B cell (primary cell): ENCODE data around the gene ZFPM1. TPM values are rescaled to one million over a fixed set of nuclear protein-coding genes. Genes with fewer than 3 reads are reported as not detected.

Experiments used
- ATAC-seq: fragments of 200-7000 bp; cut with Tn5 transposase; one replicate; pipeline ENCODE4 v1.10.0; 2021; ENCODE audit warnings: low read depth, mild to moderate bottlenecking, moderate number of reproducible peaks, moderate library complexity
- CTCF ChIA-PET: fragments of 350-600 bp; sonication (Branson Sonifier 250); formaldehyde crosslinking; loops from one replicate; lab custom pipeline; 2021; ENCODE audit warnings: antibody characterized with exemption, inconsistent platforms; lab: Charles Lee
- POLR2A ChIA-PET: fragments of 350-600 bp; sonication (Branson Sonifier 250); formaldehyde crosslinking; loops from one replicate; lab custom pipeline; 2021; ENCODE audit warnings: antibody characterized with exemption; lab: Charles Lee
- DNase-seq: peaks from one replicate; pipeline ENCODE4 v3.0.0; 2013
- H2AFZ ChIP-seq: 2 replicates; pipeline ENCODE4 v1.6.1; 2012; ENCODE audit warnings: mild to moderate bottlenecking, low read depth, low read length; ENCODE audit not compliant: insufficient read depth, poor library complexity, severe bottlenecking
- H3K27ac ChIP-seq, 2 donors: 1 replicate in 1 of 2; 2 replicates in 1 of 2; pipeline ENCODE4 v1.5.1; 2012 to 2013; ENCODE audit warnings: low read length in 2 of 2, mild to moderate bottlenecking in 2 of 2, moderate library complexity in 1 of 2
- H3K27me3 ChIP-seq, 4 experiments: fragments of 200-600 bp in 1 of 4; sonication (generic) in 1 of 4; replicated peaks in 1 of 4; 1 replicate in 2 of 4; 2 replicates in 2 of 4; pipeline versions ENCODE4 v1.6.1 to v1.7.0; 2013 to 2016; ENCODE audit warnings: low read length in 3 of 4, mild to moderate bottlenecking in 2 of 4, mixed read lengths in 1 of 4, moderate library complexity in 1 of 4; ENCODE audit not compliant: insufficient read depth in 4 of 4, control insufficient read depth in 3 of 4; ENCODE audit errors: control extremely low read depth in 1 of 4
- H3K36me3 ChIP-seq, 2 experiments: replicated peaks in 1 of 2; 1 replicate in 1 of 2; 2 replicates in 1 of 2; pipeline versions ENCODE4 v1.6.1 to v1.7.1; 2013; ENCODE audit warnings: low read length in 1 of 2; ENCODE audit not compliant: insufficient read depth in 2 of 2, control insufficient read depth in 1 of 2; ENCODE audit errors: control extremely low read depth in 1 of 2, extremely low read depth in 1 of 2
- H3K4me1 ChIP-seq, 2 donors: fragments of 200-600 bp in 1 of 2; sonication (generic) in 1 of 2; 1 replicate in 1 of 2; 2 replicates in 1 of 2; pipeline versions ENCODE4 v1.5.1 to v1.6.1; 2013 to 2017; ENCODE audit warnings: low read length in 2 of 2; ENCODE audit not compliant: control insufficient read depth in 2 of 2, insufficient read depth in 2 of 2
- H3K4me2 ChIP-seq: replicated peaks from 2 replicates; pipeline ENCODE3; 2012; ENCODE audit warnings: mild to moderate bottlenecking, low read depth, low read length; ENCODE audit not compliant: poor library complexity, severe bottlenecking
- H3K4me3 ChIP-seq, 5 experiments: fragments of 200-600 bp in 1 of 5; sonication (generic) in 1 of 5; 1 replicate in 3 of 5; 2 replicates in 2 of 5; pipeline versions ENCODE4 v1.5.1 to v1.7.0; 2011 to 2016; ENCODE audit warnings: low read length in 4 of 5, mild to moderate bottlenecking in 4 of 5, low read depth in 2 of 5, control low read depth in 1 of 5, moderate library complexity in 1 of 5; ENCODE audit not compliant: insufficient read depth in 1 of 5; ENCODE audit errors: control extremely low read depth in 1 of 5, extremely low read depth in 1 of 5
- H3K79me2 ChIP-seq: fragments of 200-600 bp; sonication (generic); one replicate; pipeline ENCODE4 v1.6.0; 2016; ENCODE audit warnings: low read length; ENCODE audit not compliant: control insufficient read depth, insufficient read depth
- H3K9ac ChIP-seq: fragments of 200-600 bp; sonication (generic); 2 replicates; pipeline ENCODE4 v1.6.1; 2017; ENCODE audit warnings: mild to moderate bottlenecking, low read length, moderate library complexity
- H3K9me3 ChIP-seq, 3 donors: one replicate each; pipeline versions ENCODE4 v1.6.1 to v1.7.1; 2013; ENCODE audit warnings: low read length in 2 of 3; ENCODE audit not compliant: control insufficient read depth in 2 of 3, insufficient read depth in 1 of 3; ENCODE audit errors: control extremely low read depth in 1 of 3
- H4K20me1 ChIP-seq: 2 replicates; pipeline ENCODE4 v1.6.0; 2012; ENCODE audit warnings: mild to moderate bottlenecking, low read length; ENCODE audit not compliant: insufficient read depth, control insufficient read depth, poor library complexity, severe bottlenecking
- H3K27ac Mint-ChIP-seq: one replicate; pipeline ENCODE4 v1.8.0; 2021; ENCODE audit warnings: mixed read lengths
- H3K27me3 Mint-ChIP-seq: one replicate; pipeline ENCODE4 v1.8.0; 2021; ENCODE audit warnings: mixed read lengths
- H3K4me1 Mint-ChIP-seq: one replicate; pipeline ENCODE4 v1.8.0; 2021; ENCODE audit warnings: mixed read lengths
- H3K4me3 Mint-ChIP-seq: one replicate; pipeline ENCODE4 v1.8.0; 2021; ENCODE audit warnings: mixed read lengths
- H3K9me3 Mint-ChIP-seq: one replicate; pipeline ENCODE4 v1.8.0; 2022; ENCODE audit warnings: mixed read lengths; ENCODE audit not compliant: insufficient read depth
- CTCF ChIP-seq: fragments of 200-600 bp; IDR thresholded peaks from one replicate; pipeline ENCODE4 v1.8.0; 2022; ENCODE audit warnings: antibody characterized with exemption, mild to moderate bottlenecking
- EZH2 ChIP-seq: IDR thresholded peaks from 2 replicates; pipeline ENCODE4 v1.6.1; 2012; ENCODE audit warnings: borderline replicate concordance, low read depth, mild to moderate bottlenecking, moderate library complexity, low read length; ENCODE audit not compliant: insufficient read depth, poor library complexity, severe bottlenecking
- WGBS: methylation state at CpG from one replicate; pipeline ENCODE4 v1.1.5; 2013; ENCODE audit warnings: missing lambda C conversion rate; ENCODE audit not compliant: insufficient coverage; 5-methylcytosine and 5-hydroxymethylcytosine counted together
- intact Hi-C: fragments of 100-400 bp; cut with micrococcal nuclease; formaldehyde crosslinking; loops from one replicate; pipeline ENCODE4 v1.10.0; 2022
- polyA plus RNA-seq: library from polyadenylated mRNA; depleted of rRNA; stranded (reverse); fragments of >200 nt; gene quantifications from 2 replicates; pipeline ENCODE4 v1.2.3, GENCODE V29; 2012
- total RNA-seq, 2 donors: library from RNA; stranded (reverse); fragments of 120-200 nt in 1 of 2; gene quantifications; 1 replicate in 1 of 2; 2 replicates in 1 of 2; pipeline versions ENCODE4 v1.2.3 to v1.2.4, GENCODE V29; 2013 to 2022

The ZFPM1 gene
- total and polyA plus RNA-seq, 2 donors (not counting 1 experiment from before 2014, with no cell fraction given) = 4.3 to 34.6 TPM

GRCh38 chr16:88536971-88537751 lies 84.1 kb downstream of the ZFPM1 start:
- Histone ChIP-seq H3K4me2 (no peak overlapping the region), H3K9ac (no peak overlapping the region), H3K79me2 (peaks cover 10% of the 10 kb centered on the region), H3K9me3 (peaks cover 0 to 13% (median 3%) of the 10 kb centered on the region in 3 donors), H3K4me1 (peaks cover 8 to 11% of the 10 kb centered on the region in 2 donors), H3K27ac (no peak overlapping the region), H3K36me3 (peaks cover 0 to 2% of the 10 kb centered on the region in 2 experiments), H4K20me1 (peaks cover 11% of the 10 kb centered on the region), H3K4me3 (no peak overlapping the region), H3K27me3 (peaks cover 0 to 32% (median 7%) of the 10 kb centered on the region in 4 experiments), H2AFZ (no peak overlapping the region)
- TF ChIP-seq CTCF = no peak
- no peak for TF ChIP-seq EZH2
- H3K4me3 Mint-ChIP-seq = no peak overlapping the region
- no peak for DNase-seq
- POLR2A ChIA-PET = no interaction called here
- H3K27me3 Mint-ChIP-seq = peaks cover 3% of the 10 kb centered on the region
- no peak for ATAC-seq
- H3K9me3 Mint-ChIP-seq = no peaks in the 10 kb centered on the region
- CTCF ChIA-PET = no interaction called here
- intact Hi-C loops = no loop called here
- H3K4me1 Mint-ChIP-seq = peaks cover 10% of the 10 kb centered on the region
- WGBS = 95% methylated on average over 30 of the region's 31 CpGs
- no peak overlapping the region for H3K27ac Mint-ChIP-seq

- Mint-ChIP-seq H3K27me3 (peaks cover 3% of the 10 kb centered on the region), H3K27ac (peak overlapping the region; percentile 37), H3K4me3 (no peak overlapping the region), H3K9me3 (no peaks in the 10 kb centered on the region), H3K4me1 (peaks cover 10% of the 10 kb centered on the region)
- H3K36me3 ChIP-seq = peaks cover 0 to 2% of the 10 kb centered on the region in 2 experiments
- ChIA-PET POLR2A (no interaction called here), CTCF (no interaction called here)
- H3K4me3 ChIP-seq = no peak overlapping the region
- no peak overlapping the region for H2AFZ ChIP-seq
- peaks cover 11% of the 10 kb centered on the region for H4K20me1 ChIP-seq
- H3K9me3 ChIP-seq = peaks cover 0 to 20% (median 10%) of the 10 kb centered on the region in 3 donors
- TF ChIP-seq CTCF (no peak), EZH2 (no peak)
- ATAC-seq (no peak), DNase-seq (no peak)
- H3K9ac ChIP-seq = no peak overlapping the region
- H3K79me2 ChIP-seq = peaks cover 10% of the 10 kb centered on the region
- intact Hi-C loops = no loop called here
- peaks cover 0 to 38% (median 9%) of the 10 kb centered on the region in 4 experiments for H3K27me3 ChIP-seq
- no peak overlapping the region for H3K27ac ChIP-seq
- H3K4me2 ChIP-seq = no peak overlapping the region
- 80% methylated on average over 4 of the region's 4 CpGs for WGBS
- peaks cover 8 to 11% of the 10 kb centered on the region in 2 donors for H3K4me1 ChIP-seq
Observed at GRCh38 chr16:88537859-88538258, 84.8 kb downstream of the ZFPM1 start.
